HepG2 (cell line): Measurements from ENCODE around the gene KMT5C. TPM values are rescaled to one million over a fixed set of nuclear protein-coding genes. Genes with fewer than 3 reads are reported as not detected.
A peak's percentile ranks its signal among the peaks of the same experiment; 100 is the strongest.

Experiments
- ATAC-seq: fragments of 200-7000 bp; cut with Tn5 transposase; 3 replicates; pipeline ENCODE4 v1.9.1; 2020; ENCODE audit warnings: mild to moderate bottlenecking, moderate library complexity
- BruUV-seq: library from RNA; stranded (reverse); fragments of 400-500 nt; replicated peaks from 2 replicates; lab custom pipeline; 2021; lab: Mats Ljungman, UMichigan
- CTCF ChIA-PET: fragments of 300-600 bp; formaldehyde crosslinking; extraction: SDS; loops from one replicate; lab custom pipeline; 2021; ENCODE audit warnings: low total read pairs, inconsistent platforms, low intra/inter-chr PET ratio; lab: Yijun Ruan, JAX
- POLR2A ChIA-PET: fragments of 350-600 bp; sonication (Branson Sonifier 250); formaldehyde crosslinking; loops from one replicate; lab custom pipeline; 2020; ENCODE audit warnings: antibody characterized with exemption, inconsistent platforms; lab: Yijun Ruan, JAX
- DNase-seq: peaks from one replicate; pipeline ENCODE4 v3.0.0-alpha.2; 2015; ENCODE audit warnings: low spot score
- FAIRE-seq: peaks from 3 replicates; lab custom pipeline; 2011; peaks lifted over from hg19 to GRCh38; lab: Jason Lieb, UNC
- H2AFZ ChIP-seq: one replicate; pipeline ENCODE4 v1.6.1; 2011; ENCODE audit warnings: low read length, inconsistent platforms
- H3K27ac ChIP-seq: fragments of 300-600 bp; 3 replicates; pipeline ENCODE4 v1.8.0; 2011; ENCODE audit warnings: mixed run types, mild to moderate bottlenecking, mixed read lengths, low read length, inconsistent platforms; ENCODE audit not compliant: insufficient read depth; ENCODE audit errors: extremely low read length
- H3K27me3 ChIP-seq, 2 experiments: fragments of 200-600 bp in 1 of 2; 2 replicates in 1 of 2; 3 replicates in 1 of 2; pipeline versions ENCODE4 v1.6.0 to v1.8.0; 2011; ENCODE audit warnings: low read length in 2 of 2, mild to moderate bottlenecking in 2 of 2, moderate library complexity in 2 of 2, inconsistent platforms in 1 of 2; ENCODE audit not compliant: insufficient read depth in 2 of 2, control insufficient read depth in 1 of 2
- H3K36me3 ChIP-seq, 2 experiments: fragments of 200-600 bp in 1 of 2; replicated peaks in 1 of 2; 2 replicates in 1 of 2; 3 replicates in 1 of 2; pipeline versions ENCODE4 v1.5.1 to v1.8.0; 2011; ENCODE audit warnings: low read length in 2 of 2, inconsistent platforms in 1 of 2; ENCODE audit not compliant: insufficient read depth in 2 of 2, control insufficient read depth in 1 of 2
- H3K4me1 ChIP-seq: 2 replicates; pipeline ENCODE4 v1.5.1; 2012; ENCODE audit warnings: low read length, inconsistent platforms; ENCODE audit not compliant: insufficient read depth
- H3K4me2 ChIP-seq: 2 replicates; pipeline ENCODE4 v1.6.0; 2011; ENCODE audit warnings: low read depth, low read length, inconsistent platforms
- H3K4me3 ChIP-seq, 3 experiments: fragments of 200-600 bp in 1 of 3; sonication (generic), shearing (Covaris generic) in 1 of 3; replicated peaks in 1 of 3; 2 replicates each; pipeline ENCODE4 v1.5.1; 2011 to 2016; ENCODE audit warnings: low read length in 3 of 3, inconsistent platforms in 2 of 3, low read depth in 2 of 3, mild to moderate bottlenecking in 2 of 3, control low read depth in 1 of 3, mixed read lengths in 1 of 3; ENCODE audit not compliant: insufficient read depth in 1 of 3
- H3K79me2 ChIP-seq: one replicate; pipeline ENCODE4 v1.6.1; 2011; ENCODE audit warnings: low read length, inconsistent platforms; ENCODE audit not compliant: insufficient read depth
- H3K9ac ChIP-seq: 2 replicates; pipeline ENCODE4 v1.6.0; 2011; ENCODE audit warnings: mild to moderate bottlenecking, low read depth, low read length, inconsistent platforms; ENCODE audit not compliant: insufficient read depth
- H3K9me3 ChIP-seq: 2 replicates; pipeline ENCODE4 v1.5.1; 2012; ENCODE audit warnings: mild to moderate bottlenecking, low read length
- H4K20me1 ChIP-seq: 2 replicates; pipeline ENCODE4 v1.6.0; 2011; ENCODE audit warnings: inconsistent platforms, mild to moderate bottlenecking, low read length, moderate library complexity; ENCODE audit not compliant: insufficient read depth
- CBFB ChIP-seq: sonication (generic); formaldehyde crosslinking; IDR thresholded peaks from 2 replicates; pipeline ENCODE4 v1.4.0; 2020; ENCODE audit warnings: missing genetic modification reagents
- GABPA ChIP-seq, 2 experiments: IDR thresholded peaks; 2 replicates each; pipeline ENCODE4 v1.6.1; 2011 to 2016; ENCODE audit warnings: low read depth in 2 of 2, low read length in 1 of 2, missing biosample characterization in 1 of 2, missing genetic modification characterization in 1 of 2
- GABPB1 ChIP-seq: IDR thresholded peaks from 2 replicates; pipeline ENCODE4 v1.6.1; 2016; ENCODE audit warnings: mild to moderate bottlenecking, missing genetic modification reagents, moderate library complexity, missing compliant biosample characterization
- GMEB2 ChIP-seq: IDR thresholded peaks from 2 replicates; pipeline ENCODE4 v1.6.1; 2016; ENCODE audit warnings: missing biosample characterization, missing genetic modification reagents, low read depth
- GTF2F1 ChIP-seq: fragments of 150-350 bp; IDR thresholded peaks from 2 replicates; pipeline ENCODE4 v1.6.1; 2014; ENCODE audit warnings: low read length
- HCFC1 ChIP-seq: fragments of 150-350 bp; IDR thresholded peaks from 2 replicates; pipeline ENCODE4 v1.6.1; 2014; ENCODE audit warnings: low read depth, low read length
- KLF11 ChIP-seq: IDR thresholded peaks from 2 replicates; pipeline ENCODE4 v1.6.1; 2016; ENCODE audit warnings: missing compliant biosample characterization
- KLF13 ChIP-seq: sonication (generic); formaldehyde crosslinking; IDR thresholded peaks from 2 replicates; pipeline ENCODE4 v1.4.0; 2020; ENCODE audit warnings: mild to moderate bottlenecking, missing genetic modification reagents
- MAX ChIP-seq: IDR thresholded peaks from 2 replicates; pipeline ENCODE4 v1.6.1; 2012; ENCODE audit warnings: inconsistent platforms
- MEF2D ChIP-seq: sonication (generic); formaldehyde crosslinking; IDR thresholded peaks from 2 replicates; pipeline ENCODE4 v1.5.1; 2020; ENCODE audit warnings: mild to moderate bottlenecking, missing genetic modification reagents
- RAD21 ChIP-seq: fragments of 450-650 bp; formaldehyde crosslinking; IDR thresholded peaks from 2 replicates; pipeline ENCODE4 v1.5.0; 2020; ENCODE audit warnings: mild to moderate bottlenecking
- RAD51 ChIP-seq: fragments of 450-650 bp; IDR thresholded peaks from 2 replicates; pipeline ENCODE4 v1.6.1; 2016; ENCODE audit warnings: borderline replicate concordance
- YEATS4 ChIP-seq: sonication (generic); formaldehyde crosslinking; IDR thresholded peaks from 2 replicates; pipeline ENCODE4 v1.4.0; 2020; ENCODE audit warnings: missing genetic modification reagents, borderline replicate concordance
- ZFP62 ChIP-seq: sonication (generic); formaldehyde crosslinking; IDR thresholded peaks from 2 replicates; pipeline ENCODE4 v1.4.0; 2020; ENCODE audit warnings: missing genetic modification reagents
- ZFP91 ChIP-seq: sonication (generic); formaldehyde crosslinking; IDR thresholded peaks from 2 replicates; pipeline ENCODE4 v1.9.0; 2022; ENCODE audit warnings: missing genetic modification reagents, mild to moderate bottlenecking, borderline replicate concordance
- ZKSCAN5 ChIP-seq: sonication (generic); formaldehyde crosslinking; IDR thresholded peaks from 2 replicates; pipeline ENCODE4 v1.5.1; 2020; ENCODE audit warnings: mild to moderate bottlenecking, missing genetic modification reagents
- ZNF143 ChIP-seq: sonication (generic); formaldehyde crosslinking; IDR thresholded peaks from 2 replicates; pipeline ENCODE4 v1.4.0; 2020; ENCODE audit warnings: missing genetic modification reagents
- ZNF546 ChIP-seq: sonication (generic); formaldehyde crosslinking; conservative IDR thresholded peaks from 2 replicates; pipeline ENCODE4 v1.8.1; 2023; ENCODE audit warnings: mild to moderate bottlenecking, missing genetic modification reagents
- ZNF574 ChIP-seq: sonication (generic); formaldehyde crosslinking; IDR thresholded peaks from 2 replicates; pipeline ENCODE4 v1.4.0; 2020; ENCODE audit warnings: missing genetic modification reagents
- WGBS: methylation state at CpG from one replicate; pipeline ENCODE4 v1.1.6; 2017; ENCODE audit warnings: low lambda C conversion rate; 5-methylcytosine and 5-hydroxymethylcytosine counted together
- in situ Hi-C: cut with HindIII; loops from 2 replicates; pipeline ENCODE4 v1.10.0; 2017; ENCODE audit warnings: low pct_unique_long_range_greater_than_20kb; ENCODE audit not compliant: extremely low pct_ligation_motif_present
- intact Hi-C: fragments of 100-400 bp; cut with micrococcal nuclease; formaldehyde crosslinking; loops from one replicate; pipeline ENCODE4 v1.10.0; 2022; ENCODE audit not compliant: unreplicated experiment
- polyA plus RNA-seq, 8 experiments: library from polyadenylated mRNA; depleted of rRNA in 3 of 8; stranded (reverse) in 7 of 8; unstranded in 1 of 8; fragments of >200 nt; fragmentation: Illumina TruSeq in 4 of 8; extraction: Trizol in 4 of 8; gene quantifications; 2 replicates each; pipeline versions ENCODE4 v1.2.1 to v1.2.3, GENCODE V29; 2011 to 2016; ENCODE audit warnings: low read depth in 4 of 8, missing spikeins in 1 of 8, mixed read lengths in 1 of 8; ENCODE audit not compliant: insufficient read depth in 1 of 8
- total RNA-seq, 5 experiments: library from RNA; depleted of rRNA; stranded (reverse); fragments of >200 nt; fragmentation: Illumina TruSeq; extraction: Trizol; gene quantifications; 2 replicates each; pipeline ENCODE4 v1.2.3, GENCODE V29; 2016; ENCODE audit warnings: low read depth in 1 of 5

The KMT5C gene
- total and polyA plus RNA-seq, 2 of the 13 experiments (the other 11 are each of a cell fraction or from before 2014, with no cell fraction given) = 5.5 to 9.0 TPM

- peaks cover 0 to 16% of the 10 kb centered on the region in 2 experiments; a peak in 2 of 5 replicates for H3K27me3 ChIP-seq
- no peak overlapping the region for H3K9ac ChIP-seq
- ChIA-PET CTCF (no interaction called here), POLR2A (no interaction called here)
- no peak overlapping the region for H3K27ac ChIP-seq
- H3K4me1 ChIP-seq = peaks cover 18% of the 10 kb centered on the region
- in situ Hi-C loops = loop anchor here (5.0 kb wide), 1 partner anchor 113 kb away; no protein-coding TSS in a partner anchor
- H3K4me2 ChIP-seq = no peak overlapping the region
- no peaks in the 10 kb centered on the region for H3K9me3 ChIP-seq
- H3K36me3 ChIP-seq = no peaks in the 10 kb centered on the region
- ATAC-seq = peak; percentile 82
- WGBS = 57% methylated on average over 20 of the region's 39 CpGs
- H3K79me2 ChIP-seq = no peaks in the 10 kb centered on the region
- no peak overlapping the region; a peak in 1 of 6 replicates for H3K4me3 ChIP-seq
- no TSS peak for BruUV-seq
- H4K20me1 ChIP-seq = no peaks in the 10 kb centered on the region
- intact Hi-C loops = no loop called here
- peak; percentile 50 for DNase-seq
- no peak for FAIRE-seq
- no peak overlapping the region for H2AFZ ChIP-seq
- TF ChIP-seq ZFP91 (CRISPR knock-in tag) (peak; percentile 5; the same call in 1 of the 2 replicates), MEF2D (CRISPR knock-in tag) (no peak), ZNF574 (peak; percentile 58), GABPA (IDR thresholded peaks at IDR 0.05; ENCODE audit: low read depth, low read length) (peak; percentile 19; the same call in 1 of the 2 replicates), GABPA (CRISPR knock-in tag; IDR thresholded peaks at IDR 0.05; ENCODE audit: low read depth) (peak; percentile 71; the same call in 1 of the 2 replicates), GMEB2 (CRISPR knock-in tag) (peak; percentile 82), YEATS4 (CRISPR knock-in tag) (no peak), HCFC1 (peak; percentile 95), ZKSCAN5 (CRISPR knock-in tag) (no peak), GABPB1 (CRISPR knock-in tag) (peak; percentile 67; the same call in 1 of the 2 replicates), ZFP62 (CRISPR knock-in tag) (no peak), ZNF546 (CRISPR knock-in tag) (no peak), KLF11 (CRISPR knock-in tag) (no peak), ZNF143 (peak; percentile 93), MAX (no peak), KLF13 (CRISPR knock-in tag) (no peak), CBFB (CRISPR knock-in tag) (no peak), RAD51 (no peak), RAD21 (CRISPR knock-in tag) (no peak), GTF2F1 (no peak)
Measured at GRCh38 chr19:55304279-55304978, 35.2 kb upstream of the KMT5C start.
